ENCODE results near the gene CAMTA1. TPM values are rescaled to one million over a fixed set of nuclear protein-coding genes. Genes with fewer than 3 reads are reported as not detected.

CAMTA1 gene
- polyA plus RNA-seq, 1 donor (not counting 4 experiments of a cell fraction or from before 2014, with no cell fraction given): 51.4 TPM

DNA sequence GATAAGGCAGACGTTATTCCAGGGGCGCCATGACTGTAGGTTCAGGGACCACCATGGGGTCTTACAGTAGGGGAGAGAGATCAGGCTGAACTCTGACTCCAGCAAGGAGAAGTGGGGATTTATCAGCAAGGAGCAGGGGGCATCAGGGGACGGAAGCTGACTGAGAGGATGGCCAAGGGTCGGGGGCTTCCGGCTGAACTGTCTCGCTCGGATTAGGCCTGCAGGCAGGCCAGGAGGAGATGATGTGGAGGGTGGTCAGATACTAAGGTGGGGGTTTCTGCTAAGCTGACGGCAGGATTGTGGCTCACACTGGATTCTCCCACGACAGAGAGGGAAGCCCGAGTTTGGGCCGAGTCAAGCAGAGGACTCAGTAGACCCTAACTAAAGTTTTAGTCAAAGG is 798.9 kb downstream of the CAMTA1 start:
- Histone ChIP-seq H3K4me1 (ENCODE audit: control insufficient read depth, extremely low read depth, insufficient read depth, low read length) (no peaks in the 10 kb centered on the region), H3K4me2 (ENCODE audit: control insufficient read depth, extremely low read depth, insufficient read depth, low read depth, low read length) (no peak overlapping the region), H3K4me3 (ENCODE audit: control insufficient read depth in 2 of 3, extremely low read depth in 1 of 3, insufficient read depth in 2 of 3, low read depth in 1 of 3, low read length in 3 of 3) (no peak overlapping the region), H3K9ac (ENCODE audit: control insufficient read depth, extremely low read depth, insufficient read depth, low read length) (no peak overlapping the region), H3K9me3 (ENCODE audit: control insufficient read depth, low read depth, low read length) (no peaks in the 10 kb centered on the region), H3K9me1 (ENCODE audit: control insufficient read depth, extremely low read depth, insufficient read depth, low read length) (no peaks in the 10 kb centered on the region), H3K27ac (ENCODE audit: control insufficient read depth, insufficient read depth, low read length) (no peak overlapping the region), H3K27me3 (ENCODE audit: control insufficient read depth, extremely low read depth, insufficient read depth, low read length) (no peaks in the 10 kb centered on the region), H3K36me3 (ENCODE audit: control insufficient read depth in 2 of 2, extremely low read depth in 1 of 2, insufficient read depth in 2 of 2, low read length in 2 of 2) (no peaks in the 10 kb centered on the region), H3K79me2 (ENCODE audit: control insufficient read depth, insufficient read depth, low read length) (no peaks in the 10 kb centered on the region), H4K20me1 (ENCODE audit: control insufficient read depth, extremely low read depth, insufficient read depth, low read length) (no peaks in the 10 kb centered on the region), H2AFZ (ENCODE audit: control insufficient read depth, low read length) (no peak overlapping the region)
- TF ChIP-seq EZH2 (IDR thresholded peaks at IDR 0.05; ENCODE audit: low read length): no peak
- TF ChIP-seq, protein P1, sequence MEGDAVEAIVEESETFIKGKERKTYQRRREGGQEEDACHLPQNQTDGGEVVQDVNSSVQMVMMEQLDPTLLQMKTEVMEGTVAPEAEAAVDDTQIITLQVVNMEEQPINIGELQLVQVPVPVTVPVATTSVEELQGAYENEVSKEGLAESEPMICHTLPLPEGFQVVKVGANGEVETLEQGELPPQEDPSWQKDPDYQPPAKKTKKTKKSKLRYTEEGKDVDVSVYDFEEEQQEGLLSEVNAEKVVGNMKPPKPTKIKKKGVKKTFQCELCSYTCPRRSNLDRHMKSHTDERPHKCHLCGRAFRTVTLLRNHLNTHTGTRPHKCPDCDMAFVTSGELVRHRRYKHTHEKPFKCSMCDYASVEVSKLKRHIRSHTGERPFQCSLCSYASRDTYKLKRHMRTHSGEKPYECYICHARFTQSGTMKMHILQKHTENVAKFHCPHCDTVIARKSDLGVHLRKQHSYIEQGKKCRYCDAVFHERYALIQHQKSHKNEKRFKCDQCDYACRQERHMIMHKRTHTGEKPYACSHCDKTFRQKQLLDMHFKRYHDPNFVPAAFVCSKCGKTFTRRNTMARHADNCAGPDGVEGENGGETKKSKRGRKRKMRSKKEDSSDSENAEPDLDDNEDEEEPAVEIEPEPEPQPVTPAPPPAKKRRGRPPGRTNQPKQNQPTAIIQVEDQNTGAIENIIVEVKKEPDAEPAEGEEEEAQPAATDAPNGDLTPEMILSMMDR (optimal IDR thresholded peaks at IDR 0.05 in 1 of 3, IDR thresholded peaks at IDR 0.05 in 1 of 3, conservative IDR thresholded peaks at IDR 0.05 in 1 of 3; ENCODE audit: extremely low read depth in 1 of 3, insufficient read depth in 2 of 3, low read length in 3 of 3): no peak
- no peak for DNase-seq (ENCODE audit: low read depth, low spot score)
- FAIRE-seq: no peak
- dilution Hi-C loops (cut with MboI; ENCODE audit: extremely low pct_ligation_motif_present, low sequenced_read_pairs): no loop called here

DNA sequence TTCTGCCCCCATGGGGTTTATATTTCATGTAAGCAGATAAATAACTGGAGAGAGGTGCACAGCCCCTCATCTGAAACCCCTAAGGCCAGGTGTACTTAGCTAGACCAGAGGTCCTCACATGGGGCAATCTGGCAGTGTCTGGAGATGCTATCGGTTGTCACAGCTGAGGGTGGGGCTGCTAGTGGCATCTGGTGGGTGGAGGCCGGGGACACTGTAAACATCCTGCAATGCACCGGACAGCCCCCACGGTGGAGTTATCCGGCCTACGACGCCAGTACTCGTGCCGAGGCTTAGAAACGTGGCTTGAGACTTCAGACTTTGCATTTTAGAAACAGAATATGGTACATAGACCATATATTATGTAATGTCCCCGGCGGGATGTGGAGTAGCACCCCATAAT is 799.4 kb downstream of the CAMTA1 start:
- H3K9me3 ChIP-seq (ENCODE audit: control insufficient read depth, low read depth, low read length): no peaks in the 10 kb centered on the region
- H3K9me1 ChIP-seq (ENCODE audit: control insufficient read depth, extremely low read depth, insufficient read depth, low read length): no peaks in the 10 kb centered on the region
- H3K27ac ChIP-seq (ENCODE audit: control insufficient read depth, insufficient read depth, low read length): no peak overlapping the region
- no peaks in the 10 kb centered on the region for H3K4me1 ChIP-seq (ENCODE audit: control insufficient read depth, extremely low read depth, insufficient read depth, low read length)
- H2AFZ ChIP-seq (ENCODE audit: control insufficient read depth, low read length): no peak overlapping the region
- no peaks in the 10 kb centered on the region for H4K20me1 ChIP-seq (ENCODE audit: control insufficient read depth, extremely low read depth, insufficient read depth, low read length)
- DNase-seq (ENCODE audit: low read depth, low spot score) (no peak), FAIRE-seq (no peak)
- no peaks in the 10 kb centered on the region for H3K36me3 ChIP-seq (ENCODE audit: control insufficient read depth in 2 of 2, extremely low read depth in 1 of 2, insufficient read depth in 2 of 2, low read length in 2 of 2)
- no peaks in the 10 kb centered on the region for H3K79me2 ChIP-seq (ENCODE audit: control insufficient read depth, insufficient read depth, low read length)
- no peaks in the 10 kb centered on the region for H3K27me3 ChIP-seq (ENCODE audit: control insufficient read depth, extremely low read depth, insufficient read depth, low read length)
- H3K4me2 ChIP-seq (ENCODE audit: control insufficient read depth, extremely low read depth, insufficient read depth, low read depth, low read length): no peak overlapping the region
- dilution Hi-C loops (cut with MboI; ENCODE audit: extremely low pct_ligation_motif_present, low sequenced_read_pairs): no loop called here
- H3K4me3 ChIP-seq (ENCODE audit: control insufficient read depth in 2 of 3, extremely low read depth in 1 of 3, insufficient read depth in 2 of 3, low read depth in 1 of 3, low read length in 3 of 3): no peak overlapping the region
- TF ChIP-seq, protein P1 (optimal IDR thresholded peaks at IDR 0.05 in 1 of 3, IDR thresholded peaks at IDR 0.05 in 1 of 3, conservative IDR thresholded peaks at IDR 0.05 in 1 of 3; ENCODE audit: extremely low read depth in 1 of 3, insufficient read depth in 2 of 3, low read length in 3 of 3): no peak
- TF ChIP-seq EZH2 (IDR thresholded peaks at IDR 0.05; ENCODE audit: low read length): no peak
- H3K9ac ChIP-seq (ENCODE audit: control insufficient read depth, extremely low read depth, insufficient read depth, low read length): no peak overlapping the region

Measured in keratinocyte (primary cell).